HCT116 (cell line): Measurements from ENCODE around the gene ENPP6. TPM values are rescaled to one million over a fixed set of nuclear protein-coding genes. Genes with fewer than 3 reads are reported as not detected.
"Not testable (repeated sequence)": the region's sequence is repeated elsewhere in the genome, so short reads cannot be mapped to it uniquely, and the experiment has no call there.

Source experiments
- ATAC-seq: fragments of 200-7000 bp; cut with Tn5 transposase; 2 replicates; pipeline ENCODE4 v1.9.1; 2020; ENCODE audit warnings: mild to moderate bottlenecking, moderate library complexity
- BruUV-seq: library from RNA; stranded (reverse); fragments of 400-500 nt; replicated peaks from 2 replicates; lab custom pipeline; 2021; lab: Mats Ljungman, UMichigan
- CTCF ChIA-PET: fragments of 300-600 bp; sonication (Branson Sonifier 250); formaldehyde crosslinking; loops from one replicate; lab custom pipeline; 2021; ENCODE audit warnings: antibody characterized with exemption; lab: Charles Lee
- POLR2A ChIA-PET: fragments of 300-600, 350-600 bp; sonication (Branson Sonifier 250); formaldehyde crosslinking; loops from one replicate; lab custom pipeline; 2021; ENCODE audit warnings: antibody characterized with exemption; lab: Charles Lee
- RAD21 ChIA-PET, 2 experiments: fragments of 300-600 bp; sonication (Branson Sonifier 250); formaldehyde crosslinking; loops; one replicate each; lab custom pipeline; 2023; ENCODE audit warnings: low total read pairs in 2 of 2; ENCODE audit not compliant: uncharacterized antibody in 2 of 2, unreplicated experiment in 2 of 2, low non-redundant PET in 1 of 2; lab: Charles Lee
- DNase-seq: peaks from one replicate; pipeline ENCODE4 v3.0.0-alpha.2; 2010; ENCODE audit warnings: low read depth, low spot score
- H2AFZ ChIP-seq: fragments of 200-600 bp; shearing (Covaris generic), sonication (generic); 2 replicates; pipeline ENCODE4 v1.6.1; 2017; ENCODE audit warnings: low read depth, mixed run types, mixed read lengths, antibody characterized with exemption, low read length; ENCODE audit not compliant: poor library complexity, severe bottlenecking
- H3K27ac ChIP-seq: 2 replicates; pipeline ENCODE4 v1.5.1; 2012; ENCODE audit warnings: low read depth, low read length
- H3K27me3 ChIP-seq: fragments of 200-600 bp; sonication (generic); 2 replicates; pipeline ENCODE4 v1.6.1; 2016; ENCODE audit warnings: mixed run types, low read length, mixed read lengths; ENCODE audit not compliant: insufficient read depth
- H3K36me3 ChIP-seq, 2 experiments: fragments of 200-500 bp in 1 of 2; fragments of 200-600 bp in 1 of 2; sonication (Bioruptor generic) in 1 of 2; sonication (generic) in 1 of 2; 2 replicates each; pipeline versions ENCODE4 v1.5.1 to v1.6.1; 2014 to 2016; ENCODE audit warnings: low read length in 2 of 2, inconsistent platforms in 1 of 2, mixed read lengths in 1 of 2, mixed run types in 1 of 2; ENCODE audit not compliant: insufficient read depth in 2 of 2, control insufficient read depth in 1 of 2
- H3K4me1 ChIP-seq, 2 experiments: fragments of 200-600 bp in 1 of 2; sonication (generic) in 1 of 2; 2 replicates each; pipeline versions ENCODE4 v1.5.1 to v1.6.1; 2012 to 2017; ENCODE audit warnings: low read length in 2 of 2, inconsistent platforms in 1 of 2, mild to moderate bottlenecking in 1 of 2, mixed read lengths in 1 of 2, mixed run types in 1 of 2, moderate library complexity in 1 of 2; ENCODE audit not compliant: insufficient read depth in 2 of 2, control insufficient read depth in 1 of 2
- H3K4me2 ChIP-seq: fragments of 200-600 bp; sonication (generic); 2 replicates; pipeline ENCODE4 v1.6.1; 2017; ENCODE audit warnings: mixed run types, low read length, mixed read lengths
- H3K4me3 ChIP-seq, 2 experiments: fragments of 200-600 bp in 1 of 2; sonication (generic) in 1 of 2; replicated peaks in 1 of 2; 2 replicates each; pipeline ENCODE4 v1.5.1; 2011 to 2016; ENCODE audit warnings: low read length in 2 of 2, control low read depth in 1 of 2, low read depth in 1 of 2, mild to moderate bottlenecking in 1 of 2, mixed read lengths in 1 of 2, mixed run types in 1 of 2
- H3K79me2 ChIP-seq: fragments of 200-600 bp; sonication (generic); 2 replicates; pipeline ENCODE4 v1.6.1; 2017; ENCODE audit warnings: mild to moderate bottlenecking, mixed run types, low read length, moderate library complexity, mixed read lengths; ENCODE audit not compliant: insufficient read depth
- H3K9ac ChIP-seq: fragments of 200-600 bp; sonication (generic); 2 replicates; pipeline ENCODE4 v1.6.1; 2016; ENCODE audit warnings: low read length, mixed read lengths
- H3K9me2 ChIP-seq: fragments of 200-600 bp; sonication (generic), shearing (Covaris generic); 2 replicates; pipeline ENCODE4 v1.6.1; 2017; ENCODE audit warnings: mixed run types, mild to moderate bottlenecking, moderate library complexity; ENCODE audit not compliant: insufficient read depth
- H3K9me3 ChIP-seq, 2 experiments: fragments of 200-500 bp in 1 of 2; fragments of 200-600 bp in 1 of 2; sonication (Bioruptor generic) in 1 of 2; sonication (generic) in 1 of 2; 2 replicates each; pipeline ENCODE4 v1.6.1; 2014 to 2017; ENCODE audit warnings: low read length in 2 of 2, mixed read lengths in 2 of 2, inconsistent platforms in 1 of 2, low read depth in 1 of 2, mild to moderate bottlenecking in 1 of 2, mixed run types in 1 of 2, moderate library complexity in 1 of 2; ENCODE audit not compliant: control insufficient read depth in 1 of 2, insufficient read depth in 1 of 2
- H4K20me1 ChIP-seq: fragments of 200-600 bp; sonication (generic), shearing (Covaris generic); 2 replicates; pipeline ENCODE4 v1.6.1; 2017; ENCODE audit warnings: mixed run types, mild to moderate bottlenecking, moderate library complexity; ENCODE audit not compliant: insufficient read depth
- CEBPB ChIP-seq: IDR thresholded peaks from 2 replicates; pipeline ENCODE4 v1.6.1; 2012; ENCODE audit warnings: low read depth
- ELF1 ChIP-seq: IDR thresholded peaks from 2 replicates; pipeline ENCODE4 v1.6.1; 2012; ENCODE audit warnings: low read depth, borderline replicate concordance
- EZH2phosphoT487 ChIP-seq: fragments of 200-600 bp; IDR thresholded peaks from 2 replicates; pipeline ENCODE4 v1.6.1; 2018; ENCODE audit warnings: antibody characterized with exemption, borderline replicate concordance
- JUND ChIP-seq: IDR thresholded peaks from 2 replicates; pipeline ENCODE4 v1.6.1; 2012
- RAD21 ChIP-seq: IDR thresholded peaks from 2 replicates; pipeline ENCODE4 v1.6.1; 2012; ENCODE audit warnings: low read depth, mild to moderate bottlenecking
- SIN3A ChIP-seq: IDR thresholded peaks from 2 replicates; pipeline ENCODE4 v1.6.1; 2012; ENCODE audit warnings: low read depth
- SRF ChIP-seq: IDR thresholded peaks from 2 replicates; pipeline ENCODE4 v1.6.1; 2012; ENCODE audit warnings: low read depth
- ZFX ChIP-seq: fragments of 450-650 bp; IDR thresholded peaks from 2 replicates; pipeline ENCODE4 v1.6.1; 2017
- intact Hi-C: fragments of 100-400 bp; cut with micrococcal nuclease; formaldehyde crosslinking; loops from 2 replicates; pipeline ENCODE4 v1.10.0; 2022
- total RNA-seq: library from RNA; stranded (reverse); gene quantifications from one replicate; pipeline ENCODE4 v1.2.1, GENCODE V29; 2021; ENCODE audit not compliant: unreplicated experiment
- TF ChIP-seq, protein P1 (sequence below): IDR thresholded peaks from 2 replicates; pipeline ENCODE4 v1.6.1; 2012

Gene ENPP6
- total RNA-seq, 1 experiment from 2014 or later = not detected

DNA sequence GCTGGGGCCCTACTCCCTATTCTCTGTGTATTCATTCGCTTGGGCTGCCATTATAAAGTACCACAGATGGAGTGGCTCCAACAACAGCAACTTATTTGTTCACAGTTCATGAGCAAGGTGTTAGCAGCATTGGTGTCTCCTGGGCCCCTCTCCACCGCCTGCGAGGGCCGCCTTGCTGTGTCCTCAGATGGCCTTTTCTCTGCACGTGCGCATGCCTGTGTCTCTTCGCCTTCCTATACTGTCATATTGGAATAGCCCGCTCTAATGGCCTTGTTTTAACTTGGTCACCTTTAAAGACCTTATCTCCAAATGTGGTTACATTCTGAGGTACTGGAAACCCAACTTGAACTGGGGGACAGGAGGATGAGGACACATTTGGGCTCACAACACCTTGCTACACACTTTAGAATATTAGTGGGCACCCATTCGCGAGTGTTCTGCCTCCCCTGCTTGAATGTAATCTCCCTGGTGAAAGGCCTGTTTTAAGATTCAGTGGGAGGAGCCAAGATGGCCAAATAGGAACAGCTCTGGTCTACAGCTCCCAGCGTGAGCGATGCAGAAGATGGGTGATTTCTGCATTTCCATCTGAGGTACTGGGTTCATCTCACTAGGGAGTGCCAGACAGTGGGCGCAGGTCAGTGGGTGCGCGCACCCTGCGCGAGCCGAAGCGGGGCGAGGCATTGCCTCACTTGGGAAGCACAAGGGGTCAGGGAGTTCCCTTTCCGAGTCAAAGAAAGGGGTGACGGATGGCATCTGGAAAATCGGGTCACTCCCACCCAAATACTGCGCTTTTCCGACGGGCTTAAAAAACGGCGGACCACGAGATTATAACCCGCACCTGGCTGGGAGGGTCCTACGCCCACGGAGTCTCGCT lies 9.7 kb downstream of the ENPP6 start:
- H2AFZ ChIP-seq, H3K4me2 ChIP-seq, H4K20me1 ChIP-seq, H3K79me2 ChIP-seq, BruUV-seq, H3K27me3 ChIP-seq, CTCF ChIA-PET, intact Hi-C loops, H3K27ac ChIP-seq, DNase-seq, ATAC-seq, POLR2A ChIA-PET, H3K4me3 ChIP-seq, H3K9me2 ChIP-seq, H3K9ac ChIP-seq, RAD21 ChIA-PET, H3K36me3 ChIP-seq, H3K9me3 ChIP-seq, H3K4me1 ChIP-seq: not testable (repeated sequence)

DNA sequence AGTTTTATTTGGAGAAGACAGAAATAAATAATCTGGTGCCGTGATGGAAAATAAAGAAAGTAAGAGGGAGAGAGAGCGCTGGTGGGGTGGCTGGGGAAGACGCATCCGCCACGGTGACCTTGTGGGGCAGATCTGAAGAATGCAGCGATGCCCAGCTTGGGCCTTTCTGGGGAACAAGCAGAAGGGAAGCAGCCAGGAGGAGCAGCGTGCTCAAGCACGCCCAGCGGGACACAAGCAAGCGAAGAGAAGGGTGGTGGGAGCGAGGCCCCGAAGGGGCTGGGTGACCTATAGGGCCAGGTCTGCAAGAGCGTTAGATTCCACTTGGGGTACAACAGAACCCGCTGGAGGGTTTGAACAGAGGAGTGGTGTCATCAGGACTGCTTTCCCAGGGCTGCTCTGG lies 12.4 kb downstream of the ENPP6 start:
- H3K79me2 ChIP-seq = no peaks in the 10 kb centered on the region
- DNase-seq (no peak), ATAC-seq (no peak)
- H3K27ac ChIP-seq = no peak overlapping the region
- BruUV-seq = no TSS peak
- no peaks in the 10 kb centered on the region for H3K36me3 ChIP-seq
- ChIA-PET POLR2A (no interaction called here), CTCF (no interaction called here), RAD21 (no interaction called here)
- no peaks in the 10 kb centered on the region for H3K9me2 ChIP-seq
- no peaks in the 10 kb centered on the region for H3K4me1 ChIP-seq
- no peaks in the 10 kb centered on the region for H3K9me3 ChIP-seq
- no peaks in the 10 kb centered on the region for H4K20me1 ChIP-seq
- intact Hi-C loops = no loop called here
- no peak overlapping the region for H3K9ac ChIP-seq
- no peak for TF ChIP-seq JUND
- TF ChIP-seq ZFX = no peak
- TF ChIP-seq RAD21 = no peak
- TF ChIP-seq EZH2phosphoT487 = no peak
- TF ChIP-seq, protein P1, sequence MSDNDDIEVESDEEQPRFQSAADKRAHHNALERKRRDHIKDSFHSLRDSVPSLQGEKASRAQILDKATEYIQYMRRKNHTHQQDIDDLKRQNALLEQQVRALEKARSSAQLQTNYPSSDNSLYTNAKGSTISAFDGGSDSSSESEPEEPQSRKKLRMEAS = no peak
- no peak for TF ChIP-seq ELF1
- no peak for TF ChIP-seq SIN3A
- no peak for TF ChIP-seq CEBPB
- no peak for TF ChIP-seq SRF
- no peak overlapping the region for H3K4me3 ChIP-seq
- H3K4me2 ChIP-seq = no peak overlapping the region
- H3K27me3 ChIP-seq = no peaks in the 10 kb centered on the region
- no peak overlapping the region for H2AFZ ChIP-seq
